Measurements from ENCODE around the gene ATP2A2. TPM values are rescaled to one million over a fixed set of nuclear protein-coding genes. Genes with fewer than 3 reads are reported as not detected.

Gene ATP2A2
- total and polyA plus RNA-seq, 4 donors, result 20.9 to 198 (median 67.6) TPM

DNA sequence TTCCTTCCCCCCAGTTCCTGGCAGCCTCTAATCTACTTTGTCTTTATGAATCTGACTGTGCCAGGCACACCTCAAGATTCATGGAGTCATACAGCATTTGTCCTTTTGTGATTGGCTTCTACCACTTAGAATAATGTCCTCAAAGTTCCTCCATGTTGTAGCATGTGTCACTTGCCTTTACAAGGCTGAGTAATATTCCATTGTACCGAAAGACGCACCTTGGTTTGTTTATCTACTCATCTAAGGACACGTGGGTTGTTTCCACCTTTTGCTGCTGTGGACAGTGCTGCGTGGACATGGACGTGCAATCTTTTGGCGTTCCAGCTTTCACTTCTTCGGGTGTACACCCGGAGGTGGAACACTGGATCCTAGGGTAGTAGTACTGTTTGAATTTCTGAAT lies 88.9 kb downstream of the ATP2A2 start:
- Histone ChIP-seq H3K4me1 (ENCODE audit: control insufficient read depth in 4 of 4, insufficient read depth in 4 of 4, low read length in 3 of 4) (no peaks in the 10 kb centered on the region), H3K27ac (ENCODE audit: low read depth in 1 of 2, low read length in 2 of 2) (no peak overlapping the region), H3K9ac (ENCODE audit: low read depth in 1 of 2, low read length in 2 of 2) (no peak overlapping the region), H3K27me3 (ENCODE audit: control insufficient read depth in 4 of 4, insufficient read depth in 4 of 4, low read length in 3 of 4) (no peaks in the 10 kb centered on the region), H3K9me3 (ENCODE audit: control insufficient read depth in 4 of 4, low read length in 3 of 4) (no peaks in the 10 kb centered on the region), H3K4me3 (ENCODE audit: low read depth in 1 of 3, low read length in 3 of 3) (no peak overlapping the region), H3K36me3 (ENCODE audit: control insufficient read depth in 4 of 4, insufficient read depth in 3 of 4, low read depth in 1 of 4, low read length in 3 of 4) (peaks cover 11 to 27% (median 23%) of the 10 kb centered on the region in 4 donors)
- WGBS, result 98% methylated on average over 8 of the region's 8 CpGs
- no peak for DNase-seq (ENCODE audit: low spot score)
- no peak for TF ChIP-seq RAD21 (IDR thresholded peaks at IDR 0.05)
- TF ChIP-seq JUND (IDR thresholded peaks at IDR 0.05), result no peak
- TF ChIP-seq GABPA (IDR thresholded peaks at IDR 0.05 in 1 of 2, conservative IDR thresholded peaks at IDR 0.05 in 1 of 2), result no peak
- TF ChIP-seq FOXA2 (IDR thresholded peaks at IDR 0.05), result no peak
- TF ChIP-seq, protein P1, sequence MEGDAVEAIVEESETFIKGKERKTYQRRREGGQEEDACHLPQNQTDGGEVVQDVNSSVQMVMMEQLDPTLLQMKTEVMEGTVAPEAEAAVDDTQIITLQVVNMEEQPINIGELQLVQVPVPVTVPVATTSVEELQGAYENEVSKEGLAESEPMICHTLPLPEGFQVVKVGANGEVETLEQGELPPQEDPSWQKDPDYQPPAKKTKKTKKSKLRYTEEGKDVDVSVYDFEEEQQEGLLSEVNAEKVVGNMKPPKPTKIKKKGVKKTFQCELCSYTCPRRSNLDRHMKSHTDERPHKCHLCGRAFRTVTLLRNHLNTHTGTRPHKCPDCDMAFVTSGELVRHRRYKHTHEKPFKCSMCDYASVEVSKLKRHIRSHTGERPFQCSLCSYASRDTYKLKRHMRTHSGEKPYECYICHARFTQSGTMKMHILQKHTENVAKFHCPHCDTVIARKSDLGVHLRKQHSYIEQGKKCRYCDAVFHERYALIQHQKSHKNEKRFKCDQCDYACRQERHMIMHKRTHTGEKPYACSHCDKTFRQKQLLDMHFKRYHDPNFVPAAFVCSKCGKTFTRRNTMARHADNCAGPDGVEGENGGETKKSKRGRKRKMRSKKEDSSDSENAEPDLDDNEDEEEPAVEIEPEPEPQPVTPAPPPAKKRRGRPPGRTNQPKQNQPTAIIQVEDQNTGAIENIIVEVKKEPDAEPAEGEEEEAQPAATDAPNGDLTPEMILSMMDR (IDR thresholded peaks at IDR 0.05; ENCODE audit: low read depth, low read length, missing input control), result no peak
- no peak for TF ChIP-seq SP1 (IDR thresholded peaks at IDR 0.05)
- TF ChIP-seq, protein P2, sequence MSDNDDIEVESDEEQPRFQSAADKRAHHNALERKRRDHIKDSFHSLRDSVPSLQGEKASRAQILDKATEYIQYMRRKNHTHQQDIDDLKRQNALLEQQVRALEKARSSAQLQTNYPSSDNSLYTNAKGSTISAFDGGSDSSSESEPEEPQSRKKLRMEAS (IDR thresholded peaks at IDR 0.05), result no peak
- TF ChIP-seq, protein P3, sequence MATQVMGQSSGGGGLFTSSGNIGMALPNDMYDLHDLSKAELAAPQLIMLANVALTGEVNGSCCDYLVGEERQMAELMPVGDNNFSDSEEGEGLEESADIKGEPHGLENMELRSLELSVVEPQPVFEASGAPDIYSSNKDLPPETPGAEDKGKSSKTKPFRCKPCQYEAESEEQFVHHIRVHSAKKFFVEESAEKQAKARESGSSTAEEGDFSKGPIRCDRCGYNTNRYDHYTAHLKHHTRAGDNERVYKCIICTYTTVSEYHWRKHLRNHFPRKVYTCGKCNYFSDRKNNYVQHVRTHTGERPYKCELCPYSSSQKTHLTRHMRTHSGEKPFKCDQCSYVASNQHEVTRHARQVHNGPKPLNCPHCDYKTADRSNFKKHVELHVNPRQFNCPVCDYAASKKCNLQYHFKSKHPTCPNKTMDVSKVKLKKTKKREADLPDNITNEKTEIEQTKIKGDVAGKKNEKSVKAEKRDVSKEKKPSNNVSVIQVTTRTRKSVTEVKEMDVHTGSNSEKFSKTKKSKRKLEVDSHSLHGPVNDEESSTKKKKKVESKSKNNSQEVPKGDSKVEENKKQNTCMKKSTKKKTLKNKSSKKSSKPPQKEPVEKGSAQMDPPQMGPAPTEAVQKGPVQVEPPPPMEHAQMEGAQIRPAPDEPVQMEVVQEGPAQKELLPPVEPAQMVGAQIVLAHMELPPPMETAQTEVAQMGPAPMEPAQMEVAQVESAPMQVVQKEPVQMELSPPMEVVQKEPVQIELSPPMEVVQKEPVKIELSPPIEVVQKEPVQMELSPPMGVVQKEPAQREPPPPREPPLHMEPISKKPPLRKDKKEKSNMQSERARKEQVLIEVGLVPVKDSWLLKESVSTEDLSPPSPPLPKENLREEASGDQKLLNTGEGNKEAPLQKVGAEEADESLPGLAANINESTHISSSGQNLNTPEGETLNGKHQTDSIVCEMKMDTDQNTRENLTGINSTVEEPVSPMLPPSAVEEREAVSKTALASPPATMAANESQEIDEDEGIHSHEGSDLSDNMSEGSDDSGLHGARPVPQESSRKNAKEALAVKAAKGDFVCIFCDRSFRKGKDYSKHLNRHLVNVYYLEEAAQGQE (IDR thresholded peaks at IDR 0.05), result no peak
- TF ChIP-seq, protein P4, sequence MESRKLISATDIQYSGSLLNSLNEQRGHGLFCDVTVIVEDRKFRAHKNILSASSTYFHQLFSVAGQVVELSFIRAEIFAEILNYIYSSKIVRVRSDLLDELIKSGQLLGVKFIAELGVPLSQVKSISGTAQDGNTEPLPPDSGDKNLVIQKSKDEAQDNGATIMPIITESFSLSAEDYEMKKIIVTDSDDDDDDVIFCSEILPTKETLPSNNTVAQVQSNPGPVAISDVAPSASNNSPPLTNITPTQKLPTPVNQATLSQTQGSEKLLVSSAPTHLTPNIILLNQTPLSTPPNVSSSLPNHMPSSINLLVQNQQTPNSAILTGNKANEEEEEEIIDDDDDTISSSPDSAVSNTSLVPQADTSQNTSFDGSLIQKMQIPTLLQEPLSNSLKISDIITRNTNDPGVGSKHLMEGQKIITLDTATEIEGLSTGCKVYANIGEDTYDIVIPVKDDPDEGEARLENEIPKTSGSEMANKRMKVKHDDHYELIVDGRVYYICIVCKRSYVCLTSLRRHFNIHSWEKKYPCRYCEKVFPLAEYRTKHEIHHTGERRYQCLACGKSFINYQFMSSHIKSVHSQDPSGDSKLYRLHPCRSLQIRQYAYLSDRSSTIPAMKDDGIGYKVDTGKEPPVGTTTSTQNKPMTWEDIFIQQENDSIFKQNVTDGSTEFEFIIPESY (IDR thresholded peaks at IDR 0.05), result no peak
- no peak for TF ChIP-seq YY1 (IDR thresholded peaks at IDR 0.05)
- no peak for TF ChIP-seq FOXA1 (IDR thresholded peaks at IDR 0.05)
- TF ChIP-seq, protein P5, sequence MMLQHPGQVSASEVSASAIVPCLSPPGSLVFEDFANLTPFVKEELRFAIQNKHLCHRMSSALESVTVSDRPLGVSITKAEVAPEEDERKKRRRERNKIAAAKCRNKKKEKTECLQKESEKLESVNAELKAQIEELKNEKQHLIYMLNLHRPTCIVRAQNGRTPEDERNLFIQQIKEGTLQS (IDR thresholded peaks at IDR 0.05), result no peak
- no peak for TF ChIP-seq TAF1 (conservative IDR thresholded peaks at IDR 0.05)
- TF ChIP-seq EGR1 (IDR thresholded peaks at IDR 0.05; ENCODE audit: low read depth in 2 of 2), result no peak
- TF ChIP-seq HNF4G (IDR thresholded peaks at IDR 0.05), result no peak
- no peak for TF ChIP-seq NR2F2 (IDR thresholded peaks at IDR 0.05)
- TF ChIP-seq HNF4A (conservative IDR thresholded peaks at IDR 0.05), result no peak
- no peak for TF ChIP-seq RXRA (IDR thresholded peaks at IDR 0.05)

All from liver (tissue), 9 donors.